HTR-8/SVneo (cell line): ENCODE data around the gene ST8SIA4.

ENCODE experiments used
- DNase-seq: peaks from one replicate; pipeline ENCODE4 v3.0.0; 2011; ENCODE audit warnings: low spot score, mixed read lengths; ENCODE audit not compliant: insufficient read length
- FAIRE-seq: peaks from 2 replicates; lab custom pipeline; 2011; peaks lifted over from hg19 to GRCh38; lab: Jason Lieb, UNC

Gene ST8SIA4

DNA sequence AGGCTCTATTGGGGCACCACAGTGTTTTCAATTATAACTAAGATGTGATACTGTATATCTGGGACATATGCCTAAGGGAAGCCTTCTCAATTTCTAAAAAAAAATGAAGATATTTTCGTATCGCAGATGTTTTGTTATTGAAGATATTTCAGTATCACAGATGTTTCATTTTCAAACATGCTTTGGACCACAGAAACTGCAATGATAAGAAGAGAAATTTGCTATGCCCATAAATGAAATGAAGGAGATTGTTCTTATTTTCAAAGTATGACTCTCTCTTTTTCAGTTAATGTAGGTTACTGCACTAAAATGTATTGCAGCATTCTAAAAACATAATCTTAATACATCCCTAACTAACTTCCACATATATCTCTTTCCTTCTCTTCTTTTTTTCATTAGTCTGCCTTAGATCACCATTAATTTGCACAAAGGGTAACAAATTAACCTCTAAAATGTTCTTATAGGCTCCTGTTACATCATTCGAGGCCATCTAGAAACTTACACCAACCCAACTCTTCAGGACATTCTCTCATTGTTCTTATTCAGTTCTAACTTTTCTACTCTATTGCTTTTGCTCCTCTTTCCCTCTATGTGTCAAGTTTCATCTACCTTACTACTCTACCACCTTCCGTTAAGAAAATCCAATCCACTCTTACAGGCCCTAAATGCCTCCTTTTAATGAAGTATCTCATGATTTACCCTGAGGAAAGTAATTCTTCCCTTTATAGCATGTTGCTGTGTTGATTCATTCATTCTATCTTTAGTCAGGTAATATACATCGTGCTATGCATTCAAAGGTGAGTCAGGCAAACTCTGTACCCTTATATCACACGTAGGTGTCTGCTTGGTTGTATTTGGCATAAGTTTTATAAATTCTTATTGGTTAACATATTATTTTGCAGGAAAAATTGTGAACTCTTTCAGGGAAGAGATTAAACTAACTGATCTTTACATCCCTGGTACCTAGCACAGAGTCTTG lies 70.5 kb downstream of the ST8SIA4 start:
- FAIRE-seq, result no peak

DNA sequence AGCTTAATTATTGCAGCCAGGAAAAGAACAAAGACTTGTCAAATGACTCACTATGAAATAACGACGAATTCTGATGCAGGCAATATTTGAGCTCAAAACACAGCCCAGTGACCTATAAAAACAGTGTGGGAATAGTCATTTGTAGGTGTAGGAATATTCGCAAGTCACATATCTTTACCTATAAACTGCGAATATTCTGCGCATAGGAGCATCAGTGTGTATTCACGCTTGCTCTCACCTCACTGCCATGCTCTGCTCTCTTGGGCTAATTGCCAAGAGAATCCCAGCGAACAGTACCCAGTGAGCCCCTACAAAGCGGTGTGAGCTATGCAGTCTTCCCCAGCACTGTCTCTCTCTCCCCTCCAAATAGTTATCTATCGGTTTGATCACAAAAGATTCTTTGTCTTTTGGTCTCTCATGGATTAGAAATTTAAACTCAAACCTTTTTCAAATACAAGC lies 74.2 kb downstream of the ST8SIA4 start:
- FAIRE-seq (no peak), DNase-seq (no peak)

More for the DNA sequence above, 70.5 kb downstream of the ST8SIA4 start:
- no peak for DNase-seq

DNA sequence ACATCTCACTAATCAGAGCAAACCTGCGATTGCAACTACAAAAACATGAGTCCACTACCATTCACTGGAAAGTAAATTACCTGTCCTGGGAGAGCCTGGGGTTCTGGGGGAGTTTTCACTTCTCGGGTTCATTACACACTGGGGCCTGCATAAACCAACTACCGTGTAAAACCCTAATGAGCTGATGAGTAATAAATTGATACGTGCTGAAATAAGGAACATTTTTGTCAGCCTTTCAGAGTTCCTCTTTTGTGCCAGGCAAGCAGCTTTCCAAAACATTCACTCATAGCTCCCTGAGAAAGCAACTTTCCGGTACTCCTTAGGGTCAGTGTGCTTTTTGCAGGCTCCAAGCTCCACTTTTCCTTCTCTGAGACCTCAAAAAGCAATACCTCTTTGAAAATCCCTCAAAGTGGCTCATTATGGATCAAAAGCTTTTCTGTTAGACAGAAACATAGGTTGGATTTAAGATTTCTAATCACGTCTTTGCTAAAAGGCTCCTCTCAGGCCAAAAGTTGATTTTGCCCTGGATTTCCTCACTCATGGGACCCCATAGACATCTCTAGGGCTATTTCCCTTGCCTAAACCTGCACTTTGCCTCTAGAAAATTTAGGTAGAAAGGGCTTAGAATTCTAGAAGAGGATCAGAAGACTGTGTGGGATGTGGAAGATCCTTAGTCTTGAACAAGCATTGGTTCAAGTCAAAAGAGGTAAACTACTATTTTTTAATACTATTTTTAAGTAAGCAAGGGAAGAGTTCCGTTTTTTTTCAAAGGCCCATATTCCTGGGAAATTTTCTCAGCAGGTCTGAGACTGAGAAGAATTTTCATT lies 74.8 kb downstream of the ST8SIA4 start:
- FAIRE-seq (no peak), DNase-seq (no peak)

DNA sequence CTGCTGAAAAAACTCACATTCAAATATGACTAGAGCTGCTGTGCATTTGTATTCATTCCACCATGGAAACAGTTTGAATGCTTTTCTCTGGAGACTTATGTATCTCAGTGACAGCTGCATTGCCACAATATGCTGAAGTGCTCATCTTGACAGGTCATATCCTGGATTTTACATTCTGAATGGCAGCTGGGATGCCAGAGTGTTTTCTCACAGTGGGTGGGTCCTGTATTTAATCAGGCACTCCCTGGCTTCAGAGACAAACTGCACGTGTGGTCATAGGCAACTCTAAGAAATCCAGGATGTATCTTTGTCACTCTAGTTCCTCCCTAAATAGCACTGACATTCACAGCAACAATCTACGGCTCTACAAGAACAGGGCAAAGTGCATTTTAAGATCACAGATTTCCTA lies 75.6 kb downstream of the ST8SIA4 start:
- DNase-seq, result no peak

DNA sequence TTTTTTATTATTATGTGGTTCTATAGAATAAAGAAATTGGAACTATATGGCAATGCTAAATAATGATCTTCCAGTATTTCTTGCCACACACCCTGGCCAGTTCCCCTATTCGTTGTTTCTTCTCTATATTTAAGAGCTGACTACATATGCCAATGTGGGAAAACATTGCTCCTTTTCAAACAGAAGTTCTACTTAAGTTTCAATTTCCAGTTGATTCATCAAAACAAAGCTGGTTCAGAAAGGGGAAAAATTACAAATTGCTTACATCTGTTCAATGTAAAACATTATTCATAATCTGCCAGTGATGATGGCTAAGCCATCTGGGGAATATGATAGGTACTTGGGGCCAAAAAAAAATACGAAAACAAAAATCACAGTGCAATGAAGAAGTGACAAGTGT lies 76.9 kb downstream of the ST8SIA4 start:
- no peak for DNase-seq
- no peak for FAIRE-seq

More for the DNA sequence above, 75.6 kb downstream of the ST8SIA4 start:
- FAIRE-seq, result no peak

DNA sequence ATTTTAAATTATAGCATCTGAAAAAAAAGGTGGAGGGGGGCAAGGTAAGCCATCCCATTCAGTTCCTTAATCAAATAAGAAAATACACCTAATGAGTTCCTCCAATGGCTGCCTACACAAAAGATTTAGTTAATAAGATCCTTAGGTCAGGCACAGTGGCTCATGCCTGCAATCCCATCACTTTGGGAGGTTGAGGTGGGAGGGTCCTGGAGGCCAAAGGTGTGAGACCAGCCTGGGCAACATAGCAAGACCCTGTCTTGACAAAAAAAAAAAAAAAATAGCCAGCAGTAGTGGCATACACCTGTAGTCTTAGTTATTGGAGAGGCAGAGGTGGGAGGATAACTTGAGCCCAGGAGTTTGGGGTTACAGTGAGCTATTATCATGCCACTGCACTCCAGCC lies 78.4 kb downstream of the ST8SIA4 start:
- DNase-seq (no peak), FAIRE-seq (no peak)

DNA sequence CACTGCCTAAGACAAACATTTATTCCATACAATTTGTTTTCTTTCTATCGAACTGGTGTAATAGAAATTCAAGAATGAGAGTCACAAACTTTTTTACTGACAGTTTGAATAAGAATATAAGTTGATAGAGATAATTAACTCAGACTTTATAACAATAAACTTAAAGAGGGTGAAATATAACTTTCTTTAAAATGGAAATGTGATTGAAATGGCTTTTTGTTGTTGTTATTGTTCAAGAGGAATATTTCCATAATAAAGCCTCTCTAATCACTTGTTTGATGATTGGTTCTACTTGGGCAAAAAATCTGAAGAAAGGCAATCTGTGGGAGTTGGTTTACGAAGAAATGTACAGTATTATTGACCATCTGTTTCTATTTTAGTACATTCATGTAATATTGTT lies 79.3 kb downstream of the ST8SIA4 start:
- DNase-seq (no peak), FAIRE-seq (no peak)

DNA sequence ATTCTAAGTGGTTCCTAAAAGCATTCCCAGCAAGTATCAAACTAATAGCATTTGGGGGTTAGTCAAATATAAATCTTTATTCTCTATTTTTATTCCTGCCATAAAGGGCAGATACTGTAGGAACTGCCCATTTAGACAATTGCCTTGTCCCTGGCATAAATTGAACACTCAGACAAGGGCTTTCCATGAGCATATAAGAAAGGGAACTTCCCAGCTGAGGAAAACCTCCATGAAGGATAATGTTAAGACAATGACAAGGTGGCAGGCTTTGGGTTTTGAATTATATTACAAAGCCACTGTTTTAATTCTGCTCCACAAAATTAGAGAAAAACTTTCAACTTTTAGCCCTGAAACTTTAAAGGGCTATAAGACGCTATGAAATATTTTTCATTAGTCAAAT lies 81.3 kb downstream of the ST8SIA4 start:
- DNase-seq (no peak), FAIRE-seq (no peak)

DNA sequence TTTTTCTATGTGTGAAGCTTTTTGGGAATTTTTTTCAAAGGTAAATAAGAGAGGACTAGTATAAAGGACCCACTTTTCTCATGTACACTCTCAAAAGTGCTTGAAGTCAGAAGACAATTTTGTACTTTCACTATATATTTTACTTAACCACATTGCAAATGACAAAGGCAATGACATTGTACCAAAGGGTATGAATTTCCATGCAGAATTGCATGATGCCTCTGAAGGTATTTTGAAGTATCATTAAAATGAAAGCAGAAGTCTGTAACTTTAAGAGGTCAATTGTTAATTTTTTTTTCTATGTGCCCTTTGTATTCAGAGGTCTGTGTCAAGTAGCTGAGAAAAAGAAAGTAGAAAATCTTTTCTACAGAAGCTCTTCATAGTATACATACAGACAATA lies 84.7 kb downstream of the ST8SIA4 start:
- FAIRE-seq (no peak), DNase-seq (no peak)

DNA sequence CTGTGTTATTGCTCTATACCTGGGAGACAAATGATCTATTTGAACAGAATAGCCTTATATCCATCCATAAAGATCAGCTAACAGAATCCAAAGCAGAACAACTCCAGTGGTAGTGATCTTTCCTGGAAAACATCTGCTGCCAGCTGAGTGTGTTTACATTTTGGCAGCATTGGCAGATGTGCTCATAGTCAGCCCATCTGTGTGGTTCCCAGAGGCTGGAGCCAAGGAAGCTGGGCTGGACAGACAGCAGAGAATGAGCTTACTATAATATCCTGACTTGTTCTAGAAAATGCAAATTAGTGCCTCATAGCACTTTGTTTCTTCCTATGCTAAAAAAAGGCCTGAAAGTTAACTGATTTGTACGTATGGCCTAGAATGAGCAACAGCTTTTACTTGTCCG lies 99.7 kb downstream of the ST8SIA4 start:
- FAIRE-seq (no peak), DNase-seq (no peak)

DNA sequence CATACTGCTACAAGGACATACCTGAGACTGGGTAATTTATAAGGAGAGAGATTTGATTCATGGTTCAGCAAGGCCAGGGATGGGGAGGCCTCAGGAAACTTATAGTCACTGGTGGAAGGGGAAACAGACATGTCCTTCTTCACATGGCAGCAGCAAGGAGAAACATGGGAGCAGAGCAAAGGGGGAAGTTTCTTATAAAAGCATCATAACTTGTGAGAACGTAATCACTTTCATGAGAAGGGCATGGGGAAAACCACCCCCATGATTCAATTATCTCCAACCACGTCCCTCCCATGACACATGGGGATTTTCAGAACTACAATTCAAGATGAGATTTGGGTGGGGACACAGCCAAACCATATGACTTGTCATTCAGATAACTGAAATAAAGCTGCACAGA lies 100.9 kb downstream of the ST8SIA4 start:
- FAIRE-seq, result no peak

DNA sequence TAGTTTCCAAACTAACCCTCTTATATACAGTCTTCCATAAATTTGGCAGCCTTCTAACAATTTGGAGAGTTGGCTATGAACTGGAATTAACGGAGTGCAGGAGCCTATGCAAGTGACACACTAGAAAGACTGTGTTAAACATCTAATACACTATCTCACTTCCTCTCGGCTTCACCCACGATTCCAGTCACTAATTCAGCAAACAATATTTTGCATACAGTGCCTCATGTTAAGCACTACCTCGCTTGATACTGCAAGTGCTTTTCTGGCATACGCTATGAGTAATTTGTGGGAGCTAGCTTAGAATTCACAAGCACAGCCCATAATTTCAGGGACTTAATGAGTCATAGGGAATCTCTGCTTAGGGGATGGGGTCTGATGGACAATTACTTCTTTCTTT lies 102.5 kb downstream of the ST8SIA4 start:
- DNase-seq, result no peak
- no peak for FAIRE-seq

More for the DNA sequence above, 100.9 kb downstream of the ST8SIA4 start:
- no peak for DNase-seq

DNA sequence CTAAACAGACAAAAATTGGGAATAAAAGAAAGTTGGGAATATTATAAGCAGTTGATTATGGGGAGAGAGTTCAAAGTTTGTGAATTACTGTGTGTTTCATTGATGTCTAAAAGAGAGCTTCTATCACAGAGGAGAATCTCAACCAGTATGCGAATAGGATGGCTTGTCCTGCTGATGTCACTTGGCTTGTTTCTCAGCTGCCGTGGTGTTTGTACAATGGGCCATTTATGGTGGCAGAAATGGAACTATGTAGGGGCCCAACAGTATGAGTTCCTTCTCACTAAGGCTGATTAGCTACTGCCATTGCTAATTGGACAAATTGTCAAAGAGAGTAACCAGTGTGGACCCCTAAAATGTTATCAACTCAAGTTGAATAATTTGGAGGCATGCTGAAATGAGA lies 103.9 kb downstream of the ST8SIA4 start:
- FAIRE-seq (no peak), DNase-seq (no peak)

DNA sequence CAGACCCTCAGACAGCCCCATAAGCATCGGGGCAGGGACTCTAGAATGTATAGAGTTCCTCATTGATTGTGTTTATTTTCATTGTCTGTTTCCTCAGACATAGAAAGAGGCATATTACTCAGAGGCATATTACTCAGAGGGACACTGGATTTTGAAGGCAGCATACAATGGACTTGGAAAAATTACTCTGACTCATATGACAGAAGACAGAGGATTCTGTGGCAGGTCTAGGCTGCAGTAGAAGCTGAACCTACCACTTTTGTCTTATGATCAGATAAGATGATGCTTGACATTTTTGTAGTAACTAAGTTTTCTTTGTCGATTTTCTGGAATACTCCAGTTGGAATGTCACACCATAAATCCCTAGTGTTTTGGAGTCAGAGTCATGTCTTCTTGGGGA lies 105.2 kb downstream of the ST8SIA4 start:
- FAIRE-seq (no peak), DNase-seq (no peak)

DNA sequence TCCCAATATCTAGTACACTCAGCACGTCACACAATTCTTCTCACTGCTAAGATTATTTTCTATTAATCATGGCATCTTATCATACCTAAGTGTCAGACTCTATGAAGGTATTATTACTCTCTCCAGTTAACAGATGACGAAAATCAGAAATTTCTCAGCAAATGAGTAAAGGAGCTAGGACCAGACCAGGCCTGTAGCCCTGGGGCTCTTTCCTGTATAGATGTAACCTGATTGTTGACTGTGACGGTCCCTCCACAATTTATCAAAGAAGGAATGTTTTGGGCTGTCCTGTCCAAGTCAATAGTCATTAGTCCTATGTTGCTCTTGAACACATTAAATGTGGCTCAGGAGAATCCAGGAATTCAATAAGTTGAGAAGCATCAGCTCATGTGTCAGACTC lies 106.2 kb downstream of the ST8SIA4 start:
- FAIRE-seq (no peak), DNase-seq (no peak)

DNA sequence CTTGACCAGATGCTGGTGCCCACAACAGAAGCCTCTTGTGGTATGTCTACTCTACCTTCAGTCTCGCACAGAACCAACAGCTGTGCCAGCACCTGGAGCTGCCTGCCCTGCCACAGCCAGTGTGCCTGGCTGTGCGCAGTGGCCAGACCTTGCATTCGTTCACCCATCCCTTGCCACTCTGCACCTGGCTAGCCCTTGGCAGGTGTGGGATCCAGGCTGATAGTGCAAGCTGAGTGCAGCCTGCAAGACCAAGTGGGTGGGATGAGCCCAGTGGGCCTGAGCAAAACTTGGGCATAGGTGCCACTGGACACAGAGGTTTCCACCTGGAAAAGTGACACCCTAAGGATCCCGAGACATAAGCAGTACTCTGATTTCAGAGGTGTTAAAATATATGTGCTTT lies 108.2 kb downstream of the ST8SIA4 start:
- DNase-seq (no peak), FAIRE-seq (no peak)

DNA sequence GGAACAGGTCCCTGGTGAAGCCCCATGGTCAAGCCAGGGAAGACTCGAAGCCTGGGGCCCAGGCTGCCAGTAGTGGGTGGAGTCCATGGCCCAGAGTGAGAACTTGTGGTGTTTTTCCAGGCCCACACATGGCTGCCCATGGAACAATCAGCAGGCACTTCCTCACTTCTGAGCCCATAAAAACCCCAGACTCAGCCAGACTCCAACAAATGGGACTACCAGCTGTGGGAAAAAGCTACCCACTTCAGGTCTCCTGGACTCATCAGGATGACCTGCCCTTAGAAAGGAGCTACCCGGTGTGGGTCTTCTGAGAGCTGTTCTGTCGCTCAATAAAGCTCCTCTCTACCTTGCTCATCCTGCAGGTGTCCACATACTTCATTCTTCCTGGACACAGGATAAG lies 108.9 kb downstream of the ST8SIA4 start:
- no peak for FAIRE-seq

DNA sequence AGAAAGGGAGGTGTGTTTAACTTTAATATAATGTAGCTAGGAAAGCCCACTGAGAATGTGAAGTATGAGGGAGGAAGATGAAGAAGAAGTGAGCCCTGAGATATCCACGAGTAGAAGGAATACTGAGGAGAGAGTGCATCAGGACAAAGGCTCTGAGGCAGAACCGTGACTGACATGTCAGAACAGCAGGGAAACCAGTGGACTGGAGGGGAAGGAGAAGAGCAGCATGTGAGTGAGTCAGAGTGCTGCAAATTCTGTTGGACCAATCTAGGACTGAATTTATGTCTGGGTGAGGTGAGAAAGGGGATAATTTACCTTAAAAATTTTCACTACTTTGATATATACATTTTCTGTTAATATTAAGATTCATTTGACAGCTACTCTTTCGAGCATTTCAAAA lies 110.3 kb downstream of the ST8SIA4 start:
- FAIRE-seq (no peak), DNase-seq (no peak)

More for the DNA sequence above, 108.9 kb downstream of the ST8SIA4 start:
- DNase-seq, result no peak

DNA sequence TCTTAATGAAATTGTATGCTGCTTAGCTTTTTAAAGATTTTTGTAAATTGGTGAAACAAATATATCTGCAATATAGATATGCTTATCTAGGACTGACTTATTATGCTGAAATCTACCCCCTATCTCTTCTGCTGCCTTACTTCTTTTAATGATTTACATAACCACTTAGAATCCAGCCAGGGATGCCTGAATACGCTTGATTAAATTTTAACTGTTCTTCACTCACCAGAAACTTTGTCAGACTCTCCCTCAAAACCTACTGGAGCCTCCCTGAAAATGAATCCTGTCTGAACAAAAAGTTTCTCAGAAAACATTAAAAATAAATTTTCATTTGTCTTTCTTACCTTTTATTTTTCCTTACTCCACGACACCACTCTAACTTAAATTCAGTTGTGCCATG lies 111.7 kb downstream of the ST8SIA4 start:
- DNase-seq, result no peak
- no peak for FAIRE-seq

DNA sequence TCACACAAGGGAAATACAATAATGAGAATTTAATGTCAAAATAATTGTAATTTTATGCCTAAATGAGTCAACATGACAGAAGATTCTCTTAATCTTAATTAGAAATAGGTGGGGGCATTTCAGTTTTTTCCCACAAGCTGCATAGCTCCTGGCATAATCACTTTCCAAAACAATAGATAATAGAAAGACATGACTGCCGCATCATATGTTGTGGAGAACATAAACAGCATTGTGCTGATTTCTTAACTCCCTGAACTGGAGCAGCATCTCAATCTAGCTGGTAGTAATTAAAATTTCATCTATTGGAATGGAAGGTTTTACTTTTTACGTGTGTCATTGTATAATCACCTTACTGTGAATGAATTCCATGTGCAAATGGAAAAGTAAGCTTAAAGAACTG lies 112.1 kb downstream of the ST8SIA4 start:
- DNase-seq (no peak), FAIRE-seq (no peak)

DNA sequence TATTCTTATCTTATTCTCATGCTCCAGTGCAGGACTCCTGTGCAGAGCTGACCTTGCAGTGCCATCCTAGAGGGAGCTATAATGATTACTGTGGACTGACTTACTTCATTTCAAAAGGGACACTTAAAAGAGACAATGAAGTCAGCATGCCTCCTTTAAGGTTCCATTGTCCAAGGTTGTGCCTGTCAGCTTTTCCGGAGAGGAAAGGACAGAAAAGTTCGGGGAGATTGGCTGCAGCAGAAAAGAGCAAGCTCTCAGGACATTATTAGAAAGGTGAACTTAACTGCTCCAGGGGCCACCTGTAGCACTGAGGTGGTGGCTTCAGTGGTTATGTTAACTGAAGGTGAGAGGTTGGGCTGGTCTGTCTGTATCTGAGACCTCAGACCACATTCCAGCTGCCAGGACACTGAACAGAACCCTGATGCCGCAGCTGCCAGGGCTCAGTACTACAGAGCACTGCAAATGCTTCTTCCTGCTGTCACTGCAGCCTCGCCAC lies 112.9 kb downstream of the ST8SIA4 start:
- FAIRE-seq, result no peak
- DNase-seq, result no peak
